H7 (cell line): ENCODE measurements around the gene TSPAN13. TPM values are rescaled to one million over a fixed set of nuclear protein-coding genes. Genes with fewer than 3 reads are reported as not detected.

Experiments
- DNase-seq: peaks from one replicate; pipeline ENCODE4 v3.0.0; 2012
- H3K27me3 ChIP-seq: 2 replicates; pipeline ENCODE4 v1.6.0; 2011; ENCODE audit warnings: mild to moderate bottlenecking, low read length; ENCODE audit not compliant: control insufficient read depth, insufficient read depth
- H3K36me3 ChIP-seq: replicated peaks from 2 replicates; pipeline ENCODE4 v1.5.1; 2011; ENCODE audit warnings: low read length; ENCODE audit not compliant: control insufficient read depth, insufficient read depth
- H3K4me3 ChIP-seq: 2 replicates; pipeline ENCODE4 v1.5.1; 2011; ENCODE audit warnings: low read depth, mild to moderate bottlenecking, control low read depth, low read length, moderate library complexity; ENCODE audit not compliant: insufficient read depth
- total RNA-seq: library from RNA; depleted of rRNA; stranded (reverse); fragments of >200 nt; shearing (Covaris generic); gene quantifications from 2 replicates; pipeline ENCODE4 v1.2.3, GENCODE V29; 2014

The TSPAN13 gene
- total RNA-seq, 1 experiment from 2014 or later = 17.7 TPM

DNA sequence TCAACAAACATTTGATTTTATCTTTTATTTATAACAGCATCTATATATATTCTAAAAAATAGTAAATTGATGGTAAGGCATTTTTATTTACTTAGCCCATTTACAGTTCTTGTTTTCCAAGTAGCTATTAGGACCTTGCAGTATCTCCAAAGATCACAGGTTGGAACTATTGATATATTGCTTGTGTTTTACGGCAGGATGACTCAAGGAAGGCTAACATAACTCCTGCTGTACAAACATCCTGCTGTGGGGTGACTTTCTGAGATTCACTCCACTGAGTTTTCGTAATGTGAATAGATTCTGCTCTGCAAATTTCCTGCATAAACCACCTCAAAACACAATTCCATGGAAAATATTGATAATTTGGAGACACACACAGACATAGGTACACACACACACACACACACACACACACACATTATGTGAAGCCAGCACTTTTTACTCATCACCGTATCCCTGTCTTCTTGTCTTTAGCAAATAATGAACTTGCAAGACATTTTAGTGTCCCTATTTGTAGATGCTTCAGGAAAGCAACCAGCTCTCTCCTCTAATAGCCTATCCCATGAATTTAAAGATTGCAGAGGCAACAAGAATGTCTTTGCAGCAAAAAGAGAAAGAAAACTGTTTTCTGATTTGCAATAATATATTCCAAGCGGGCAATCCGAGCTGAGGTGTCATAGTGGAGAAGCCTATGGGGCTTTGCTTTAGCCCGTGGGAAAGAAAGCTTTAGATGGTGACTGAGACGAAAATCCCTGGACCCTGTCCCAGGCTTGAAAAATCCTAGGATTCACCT, 50.5 kb downstream of the TSPAN13 start:
- H3K36me3 ChIP-seq = no peaks in the 10 kb centered on the region
- H3K4me3 ChIP-seq = no peak overlapping the region
- H3K27me3 ChIP-seq = no peaks in the 10 kb centered on the region
- no peak for DNase-seq

DNA sequence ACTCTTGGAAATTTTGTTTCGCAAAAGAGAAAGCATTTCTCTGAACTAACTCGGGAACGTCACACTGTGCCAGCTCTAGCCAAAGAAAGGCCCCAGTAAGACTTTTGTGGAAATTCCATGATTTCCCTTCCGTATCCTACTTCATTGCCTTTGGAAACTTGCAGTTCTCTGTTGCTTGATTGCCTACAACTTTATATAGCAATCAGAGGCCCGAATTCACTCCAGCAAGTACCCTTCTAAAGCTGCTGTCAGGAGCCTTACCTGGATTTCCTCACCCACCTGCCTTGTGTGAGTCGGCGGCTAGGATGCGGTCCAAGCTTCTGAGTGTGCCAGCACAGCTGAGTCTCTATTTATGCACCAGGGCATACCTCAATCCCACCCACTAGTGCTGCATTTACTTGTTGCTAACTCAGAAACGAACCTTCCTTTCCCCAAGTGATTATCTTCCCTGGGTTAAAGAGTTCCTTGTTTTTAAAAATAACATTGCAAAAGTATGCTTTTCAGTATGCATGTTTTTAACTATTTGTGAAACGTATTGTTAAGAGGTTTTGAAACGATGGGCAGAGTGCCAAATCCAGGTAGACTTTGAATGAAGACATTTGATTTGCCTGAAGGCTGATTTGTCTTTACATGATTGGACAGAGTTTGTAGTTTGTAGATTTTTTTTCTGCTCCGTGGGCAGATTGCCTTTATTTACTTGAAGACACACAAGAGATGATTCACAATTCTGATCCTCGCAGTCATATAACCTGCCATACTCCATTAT, 51.3 kb downstream of the TSPAN13 start, which contains the start of gene AGR2:
Gene AGR2 (minus strand): TSS at position 326 of the 766 bp plus-strand sequence. CDS start 3,203 bp downstream, outside the sequence.
- Histone ChIP-seq H3K4me3 (no peak within 1 kb of the TSS), H3K36me3 (no peaks in the 10 kb centered on the region), H3K27me3 (no peaks in the 10 kb centered on the region)
- DNase-seq = no peak

DNA sequence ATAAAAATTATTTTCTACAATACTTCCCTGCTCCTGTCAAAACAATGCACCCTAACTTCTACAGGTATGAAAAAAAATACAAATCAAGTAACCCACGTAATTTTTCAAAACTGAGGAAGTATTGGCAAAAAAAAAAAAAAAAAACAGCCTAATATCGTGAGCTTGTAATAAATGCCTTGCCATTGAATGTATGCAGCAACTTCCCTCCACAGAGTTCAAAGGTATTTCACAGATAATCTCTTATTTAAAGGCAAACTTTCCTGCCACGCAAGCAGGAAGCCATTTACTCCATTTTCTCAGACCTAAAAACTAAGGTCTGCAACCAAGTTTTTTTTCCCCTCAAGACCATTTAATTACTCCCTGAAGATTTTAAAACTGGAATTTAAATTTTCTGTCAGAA, 51.9 kb downstream of the TSPAN13 start:
- H3K36me3 ChIP-seq = no peaks in the 10 kb centered on the region
- H3K27me3 ChIP-seq = no peaks in the 10 kb centered on the region
- DNase-seq = no peak
- H3K4me3 ChIP-seq = no peak overlapping the region

DNA sequence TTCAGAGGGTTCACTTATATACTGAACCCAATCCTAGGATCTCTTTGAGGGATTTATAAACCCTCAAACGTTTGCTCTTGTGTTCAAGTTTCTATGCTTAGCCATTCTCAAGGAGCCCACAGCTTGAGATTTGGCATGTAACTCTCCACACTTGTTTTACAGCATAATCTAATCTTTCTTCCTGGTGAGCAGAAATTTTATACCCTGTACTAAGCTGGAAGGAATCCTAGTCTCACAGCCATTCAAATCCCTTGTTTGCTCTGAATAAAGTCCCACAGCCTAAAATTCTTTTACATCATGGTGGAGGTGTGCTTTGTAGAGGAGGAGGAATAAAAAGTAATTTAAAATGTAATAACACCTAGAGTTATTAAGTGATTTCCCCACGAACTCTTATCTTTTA, 56.6 kb downstream of the TSPAN13 start:
- Histone ChIP-seq H3K4me3 (no peak overlapping the region), H3K27me3 (no peaks in the 10 kb centered on the region), H3K36me3 (no peaks in the 10 kb centered on the region)
- DNase-seq = no peak

DNA sequence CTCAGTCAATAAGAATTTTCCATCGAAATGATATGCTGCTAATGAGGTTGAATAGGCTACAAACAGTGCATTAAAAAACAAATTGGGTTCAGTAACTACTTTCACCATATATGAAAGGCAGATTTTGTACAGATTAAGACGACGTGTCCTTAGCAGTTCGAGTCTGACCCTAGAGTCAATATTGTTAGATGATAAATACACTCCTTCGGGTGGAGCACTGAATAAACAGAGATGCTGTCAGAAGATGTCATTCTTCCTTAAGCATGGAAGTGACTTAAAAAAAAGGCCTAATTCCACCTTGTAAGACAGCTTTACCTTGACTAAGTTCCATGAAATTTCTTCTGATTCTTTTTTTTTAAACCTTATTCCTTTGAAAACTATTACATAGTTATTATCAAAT, 57.0 kb downstream of the TSPAN13 start:
- Histone ChIP-seq H3K27me3 (no peaks in the 10 kb centered on the region), H3K36me3 (no peaks in the 10 kb centered on the region), H3K4me3 (no peak overlapping the region)
- DNase-seq = no peak

DNA sequence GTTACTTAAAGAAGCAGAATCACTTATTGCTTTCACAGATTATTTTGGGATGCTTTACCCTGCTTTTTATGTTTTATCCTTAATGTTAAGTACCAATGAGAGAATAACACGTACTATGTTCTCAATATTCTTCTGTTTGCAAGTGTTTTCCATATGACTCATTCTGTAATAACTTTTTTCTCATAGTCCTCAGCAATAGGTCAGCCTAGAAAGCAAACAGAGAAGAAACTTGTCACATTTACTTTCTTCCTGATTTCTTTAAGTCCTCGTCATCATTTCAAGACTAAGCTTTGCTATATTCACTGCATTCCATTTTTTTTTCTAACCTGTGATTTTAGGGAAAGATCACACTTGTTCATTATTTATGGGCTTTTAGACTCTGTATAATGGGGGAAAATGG, 58.0 kb downstream of the TSPAN13 start:
- H3K4me3 ChIP-seq = no peak overlapping the region
- H3K27me3 ChIP-seq = no peaks in the 10 kb centered on the region
- no peaks in the 10 kb centered on the region for H3K36me3 ChIP-seq
- no peak for DNase-seq

DNA sequence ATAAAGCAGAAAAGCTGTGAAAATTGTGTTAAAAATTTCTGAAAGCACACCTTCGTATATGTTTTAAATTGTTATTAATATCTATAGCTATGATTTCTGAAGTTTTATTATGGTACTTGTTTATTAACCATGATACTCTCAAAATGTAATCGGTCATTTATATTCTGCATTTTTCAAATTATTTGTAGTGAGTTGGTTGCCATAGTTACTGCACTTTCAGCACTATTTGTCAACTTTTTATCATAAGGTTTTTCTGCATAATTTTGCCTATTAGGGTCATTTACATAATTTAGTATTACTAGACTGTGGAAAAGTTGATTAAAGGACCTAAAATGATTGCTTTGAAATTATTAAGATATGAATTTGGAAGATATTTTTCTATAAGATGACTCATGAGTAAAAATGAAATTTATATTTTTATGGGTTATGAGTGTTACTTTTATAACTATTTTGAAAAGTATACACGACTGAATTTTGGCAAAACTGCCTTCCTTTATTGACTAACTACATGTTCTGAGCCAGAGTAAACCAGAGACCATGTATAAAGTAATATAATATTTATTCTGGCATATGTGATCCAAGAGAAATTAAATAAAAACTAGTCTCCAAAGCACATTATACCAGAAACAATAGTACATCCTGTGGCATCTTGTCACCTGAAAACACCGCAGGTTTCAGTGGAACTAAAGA, 59.1 kb downstream of the TSPAN13 start:
- no peaks in the 10 kb centered on the region for H3K36me3 ChIP-seq
- no peak for DNase-seq
- H3K27me3 ChIP-seq = no peaks in the 10 kb centered on the region
- no peak overlapping the region for H3K4me3 ChIP-seq

DNA sequence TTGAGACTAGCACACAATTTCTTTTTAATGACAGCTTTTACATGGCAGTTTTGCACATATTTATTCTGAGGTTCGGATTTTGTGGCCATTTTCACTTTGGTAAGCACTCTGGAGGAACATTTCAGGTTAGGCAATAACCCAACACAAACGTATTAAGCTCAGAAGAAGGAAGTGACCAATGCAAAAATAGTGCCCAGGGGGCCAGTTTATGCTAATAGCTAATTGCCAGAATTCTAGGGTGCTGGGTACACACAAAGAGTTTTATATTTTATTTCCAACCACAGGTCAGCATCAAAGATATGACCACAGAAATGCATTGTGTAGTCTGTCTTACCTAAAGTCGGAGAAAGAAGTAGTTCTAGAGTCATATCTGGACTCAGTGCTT, 59.7 kb downstream of the TSPAN13 start:
- Histone ChIP-seq H3K4me3 (no peak overlapping the region), H3K27me3 (no peaks in the 10 kb centered on the region), H3K36me3 (no peaks in the 10 kb centered on the region)
- DNase-seq = no peak

DNA sequence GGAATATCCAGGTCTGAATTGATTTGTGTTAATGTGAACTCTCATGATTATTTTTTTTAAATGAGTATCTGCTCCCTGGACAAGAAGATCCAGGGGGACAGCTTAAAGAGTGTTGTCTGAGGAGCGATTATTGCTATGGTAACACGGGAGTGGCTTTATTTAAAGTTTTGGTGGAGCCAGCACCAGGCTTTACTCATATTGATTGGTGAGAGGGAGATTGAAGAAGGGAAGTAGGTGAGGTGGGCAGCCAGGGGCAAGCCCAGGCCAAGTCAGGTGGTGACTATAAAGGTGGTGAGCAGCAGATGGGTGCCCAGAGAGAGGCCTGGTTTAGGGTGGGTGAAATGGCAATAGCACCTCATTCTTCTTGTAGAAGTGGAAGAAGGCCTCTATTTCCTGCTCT, 61.4 kb downstream of the TSPAN13 start:
- Histone ChIP-seq H3K4me3 (no peak overlapping the region), H3K27me3 (no peaks in the 10 kb centered on the region), H3K36me3 (no peaks in the 10 kb centered on the region)
- DNase-seq = no peak

DNA sequence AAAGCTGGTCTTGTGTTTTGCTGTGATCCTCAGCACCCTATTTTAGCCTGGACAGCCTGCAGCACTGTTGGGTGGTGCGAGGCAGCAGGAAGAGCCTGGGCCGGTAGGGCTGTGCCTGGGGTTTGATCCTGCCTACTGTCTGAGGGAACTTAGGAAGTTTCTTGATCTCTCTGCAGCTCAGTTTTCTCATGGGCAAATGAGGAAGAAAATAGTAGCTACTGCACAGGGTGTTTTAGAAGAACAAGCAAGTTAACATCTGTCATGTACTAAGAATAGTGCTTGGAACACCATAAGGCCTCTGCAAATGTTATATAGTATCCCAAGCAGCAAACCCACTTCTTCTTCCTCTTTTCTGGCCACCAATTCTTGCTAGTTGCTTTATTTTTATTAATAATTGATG, 63.3 kb downstream of the TSPAN13 start:
- no peaks in the 10 kb centered on the region for H3K36me3 ChIP-seq
- H3K4me3 ChIP-seq = no peak overlapping the region
- DNase-seq = no peak
- no peaks in the 10 kb centered on the region for H3K27me3 ChIP-seq

DNA sequence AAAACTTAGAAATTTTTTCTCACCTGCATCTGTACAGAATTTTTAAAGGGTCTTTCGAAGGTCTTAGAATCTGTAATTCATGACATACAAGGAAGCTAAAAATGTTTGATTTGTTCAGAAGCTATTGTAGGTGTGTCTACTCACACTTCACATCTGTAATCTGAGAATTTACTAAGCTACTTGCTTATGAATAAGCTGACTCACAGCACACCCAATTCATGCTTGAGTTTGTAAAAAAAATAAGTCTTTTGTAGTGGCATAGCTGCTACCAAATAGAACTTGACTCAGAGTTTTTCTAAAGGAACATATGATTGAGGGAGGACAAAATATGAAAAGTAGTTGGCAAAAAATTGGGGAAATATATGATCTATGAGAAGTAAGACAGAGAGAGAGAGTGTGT, 64.0 kb downstream of the TSPAN13 start:
- Histone ChIP-seq H3K36me3 (no peaks in the 10 kb centered on the region), H3K4me3 (no peak overlapping the region), H3K27me3 (no peaks in the 10 kb centered on the region)
- DNase-seq = no peak

DNA sequence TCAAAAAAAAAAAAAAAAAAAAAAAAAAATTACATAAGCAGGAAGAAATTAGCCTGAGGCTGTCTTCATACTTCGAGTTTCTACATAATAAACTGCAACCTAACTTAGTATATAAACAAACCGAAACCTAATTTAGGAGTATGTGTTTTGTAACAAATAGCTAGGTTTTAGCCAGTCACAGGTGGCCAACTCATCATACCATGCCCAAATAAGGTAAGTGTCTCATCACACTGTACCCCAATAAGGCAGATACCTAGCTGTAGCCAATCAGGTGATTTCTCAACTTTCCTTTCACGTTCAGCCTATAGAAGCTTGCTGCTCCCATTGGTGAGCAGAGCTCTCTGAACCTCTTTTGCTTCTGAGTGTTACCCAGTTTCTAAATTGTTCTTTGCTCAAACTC, 65.2 kb downstream of the TSPAN13 start:
- no peaks in the 10 kb centered on the region for H3K36me3 ChIP-seq
- H3K27me3 ChIP-seq = no peaks in the 10 kb centered on the region
- no peak for DNase-seq
- H3K4me3 ChIP-seq = no peak overlapping the region

DNA sequence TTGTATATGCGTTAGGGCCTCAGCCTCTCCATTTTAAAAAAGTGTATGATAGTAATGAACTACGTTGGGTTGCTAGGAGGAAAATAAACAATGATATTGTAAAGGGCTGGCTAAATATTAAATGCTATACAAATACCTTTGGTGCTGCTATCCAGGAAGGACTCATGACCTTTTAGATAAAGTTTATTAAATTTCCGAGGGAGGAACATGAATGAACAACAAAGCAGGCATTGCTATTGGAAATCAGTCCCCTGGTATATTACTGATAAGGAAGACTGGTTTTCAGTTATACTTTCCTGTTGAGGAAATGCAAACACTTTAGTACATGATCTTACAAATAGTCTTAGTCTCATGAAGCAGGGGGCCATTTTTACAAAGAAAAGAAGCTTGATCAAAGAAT, 68.5 kb downstream of the TSPAN13 start:
- no peaks in the 10 kb centered on the region for H3K27me3 ChIP-seq
- DNase-seq = no peak
- H3K36me3 ChIP-seq = no peaks in the 10 kb centered on the region
- no peak overlapping the region for H3K4me3 ChIP-seq

DNA sequence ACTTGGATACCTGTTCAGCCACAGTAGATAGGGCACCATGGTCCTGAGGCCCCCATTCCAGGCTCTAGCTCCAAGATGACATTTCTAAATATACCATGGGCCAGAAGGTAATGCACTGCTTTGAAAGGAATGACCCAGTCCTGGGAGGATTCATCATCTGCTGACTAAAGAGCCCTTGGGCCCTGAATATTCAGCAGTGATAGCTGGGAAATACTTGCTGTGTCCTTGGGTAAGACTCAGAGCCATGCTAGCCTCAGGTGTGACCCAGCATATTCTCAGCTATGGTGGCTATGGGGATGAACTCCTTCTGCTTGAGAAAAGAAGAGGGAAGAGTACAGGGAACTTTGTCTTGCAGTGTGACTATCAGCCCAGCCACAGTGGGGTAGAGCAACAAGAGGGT, 72.5 kb downstream of the TSPAN13 start:
- Histone ChIP-seq H3K27me3 (no peaks in the 10 kb centered on the region), H3K4me3 (no peak overlapping the region), H3K36me3 (no peaks in the 10 kb centered on the region)
- no peak for DNase-seq

DNA sequence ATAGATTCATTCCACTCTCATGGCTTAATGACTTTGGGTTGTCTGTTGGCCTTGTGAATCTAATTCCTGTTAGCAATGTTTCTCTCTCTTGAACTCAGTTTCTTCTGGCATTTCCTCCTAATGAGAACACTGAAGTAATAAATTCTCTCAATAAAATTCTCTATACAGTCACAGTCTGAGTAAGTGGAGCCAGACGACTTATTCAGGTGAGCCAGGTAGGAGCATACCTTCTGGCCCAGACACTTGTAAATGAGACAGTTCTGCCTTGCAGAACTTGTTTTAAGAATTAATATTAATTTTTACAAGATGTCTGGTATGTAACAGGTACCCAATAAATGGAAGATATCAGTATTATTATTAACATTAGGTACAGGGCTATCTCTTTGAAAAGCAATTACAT, 79.8 kb downstream of the TSPAN13 start:
- DNase-seq = no peak
- Histone ChIP-seq H3K4me3 (no peak overlapping the region), H3K36me3 (no peaks in the 10 kb centered on the region), H3K27me3 (no peaks in the 10 kb centered on the region)
